Fibroblast of the conjunctiva (primary cell): ENCODE measurements around the gene HLCS.

Experiments used
- DNase-seq: peaks from one replicate; pipeline ENCODE4 v3.0.0-alpha.2; 2010; ENCODE audit warnings: low read depth

HLCS gene

DNA sequence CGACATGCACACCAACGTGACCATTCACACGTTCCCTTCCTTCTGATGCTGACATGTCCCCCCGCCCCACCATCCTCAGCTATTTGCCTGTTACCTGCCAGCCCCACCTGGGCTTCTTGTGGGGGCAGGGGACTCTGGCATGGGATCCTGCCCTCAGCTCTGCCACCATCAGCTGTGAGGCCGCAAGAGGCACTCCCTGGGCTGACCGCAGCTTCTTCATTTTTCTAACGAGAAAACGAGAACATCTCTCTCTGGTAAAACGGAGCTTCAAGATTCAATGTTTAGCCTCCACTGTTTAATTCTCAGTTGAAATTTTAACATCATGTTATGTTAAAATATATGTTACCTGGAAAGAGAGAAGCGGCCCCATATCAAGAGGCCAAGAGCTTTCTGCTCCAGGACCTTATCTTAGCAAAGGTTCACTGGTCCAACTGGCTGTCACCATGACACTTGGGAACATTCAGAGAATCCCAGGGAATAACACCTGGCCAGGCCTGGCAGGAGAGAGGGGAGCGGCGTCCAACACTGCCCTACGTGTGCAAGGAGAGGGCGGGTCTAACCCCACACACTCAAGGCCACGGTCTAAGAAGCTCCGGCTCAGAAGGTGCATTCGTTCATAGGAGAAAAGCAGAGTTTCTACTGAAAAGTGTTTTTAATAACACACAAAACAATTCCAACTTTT, 51.3 kb downstream of the HLCS start:
- DNase-seq = no peak

- no peak for DNase-seq
These were observed 52.0 kb downstream of the HLCS start for GRCh38 chr21:36914244-36915013.

DNA sequence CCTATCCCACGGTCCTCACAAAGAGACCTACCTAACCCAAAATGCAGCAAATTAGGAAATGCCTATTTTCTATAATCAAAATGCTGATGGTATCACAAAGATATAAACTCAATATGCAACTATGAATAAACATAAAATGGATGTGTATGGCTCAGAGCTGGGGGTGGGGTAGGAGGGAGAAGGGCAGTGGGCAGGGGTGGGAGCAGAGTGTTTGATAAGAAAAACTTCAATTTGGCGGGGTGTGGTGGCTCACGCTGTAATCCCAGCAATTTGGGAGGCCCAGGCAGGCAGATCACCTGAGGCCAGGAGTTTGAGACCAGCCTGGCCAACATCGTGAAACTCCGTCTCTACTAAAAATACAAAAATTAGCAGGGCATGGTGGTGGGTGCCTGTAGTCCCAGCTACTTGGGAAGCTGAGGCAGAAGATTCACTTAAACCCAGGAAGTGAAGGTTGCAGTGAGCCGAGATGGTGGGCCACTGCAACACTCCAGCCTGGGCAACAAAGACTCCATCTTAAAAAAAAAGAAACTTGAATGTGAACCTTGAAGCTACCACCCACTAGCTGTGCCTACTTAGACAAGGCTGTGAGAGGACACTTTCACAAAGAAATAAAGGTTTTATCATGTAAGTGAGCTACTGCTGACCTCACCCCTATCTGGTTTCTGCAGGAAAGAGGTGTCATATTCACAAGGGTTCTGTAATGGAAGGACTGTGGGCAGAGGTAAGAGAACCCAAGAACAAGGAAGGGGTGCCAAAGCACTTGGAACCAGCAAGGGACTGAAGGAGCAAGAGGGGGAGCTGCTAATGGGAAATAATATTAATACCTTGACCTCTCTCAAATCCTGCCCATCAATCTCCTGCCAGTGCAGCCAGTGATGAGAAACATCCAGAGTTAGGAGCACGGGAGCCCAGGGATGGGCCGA, 53.0 kb downstream of the HLCS start:
- DNase-seq = no peak

DNA sequence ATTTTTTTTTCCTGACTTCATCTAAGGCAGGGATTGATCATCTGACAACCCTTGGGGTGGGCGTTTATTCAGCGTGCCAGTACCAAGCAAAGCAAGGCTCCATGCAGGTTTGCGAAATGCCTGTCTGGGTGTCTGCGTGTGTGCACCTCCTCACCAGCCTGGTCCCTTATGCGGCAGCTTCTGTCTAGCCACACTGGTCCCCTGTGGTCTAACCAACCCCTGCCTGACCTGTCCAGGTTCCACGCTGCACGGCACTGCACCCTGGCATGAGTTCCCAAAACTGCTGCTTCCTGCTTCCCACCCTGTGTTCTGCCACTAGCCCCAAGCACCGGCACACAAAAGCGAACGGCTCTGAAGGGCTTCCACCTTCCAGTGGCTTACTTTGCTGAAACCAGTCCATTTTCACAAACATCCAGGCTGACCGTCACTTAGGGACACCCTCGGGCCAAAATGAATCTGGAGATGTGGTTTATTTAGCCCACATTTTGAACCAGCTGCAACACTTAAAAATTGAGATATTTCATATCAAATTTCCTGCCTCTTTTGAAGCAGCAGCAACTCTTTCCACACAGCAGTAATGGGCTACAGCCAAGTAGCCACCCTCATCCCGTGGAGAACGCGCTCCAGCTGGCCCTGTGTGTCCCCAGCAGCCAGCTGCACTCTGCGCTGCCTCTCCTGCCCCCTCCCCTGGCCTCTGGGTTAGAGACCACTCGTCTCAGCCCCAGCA, 55.7 kb downstream of the HLCS start:
- peak; percentile 30 for DNase-seq

- peak; percentile 95 for DNase-seq
These were observed 56.4 kb downstream of the HLCS start for GRCh38 chr21:36909901-36910561.

GRCh38 chr21:36909423-36909822, 57.0 kb downstream of the HLCS start:
- DNase-seq = no peak

DNA sequence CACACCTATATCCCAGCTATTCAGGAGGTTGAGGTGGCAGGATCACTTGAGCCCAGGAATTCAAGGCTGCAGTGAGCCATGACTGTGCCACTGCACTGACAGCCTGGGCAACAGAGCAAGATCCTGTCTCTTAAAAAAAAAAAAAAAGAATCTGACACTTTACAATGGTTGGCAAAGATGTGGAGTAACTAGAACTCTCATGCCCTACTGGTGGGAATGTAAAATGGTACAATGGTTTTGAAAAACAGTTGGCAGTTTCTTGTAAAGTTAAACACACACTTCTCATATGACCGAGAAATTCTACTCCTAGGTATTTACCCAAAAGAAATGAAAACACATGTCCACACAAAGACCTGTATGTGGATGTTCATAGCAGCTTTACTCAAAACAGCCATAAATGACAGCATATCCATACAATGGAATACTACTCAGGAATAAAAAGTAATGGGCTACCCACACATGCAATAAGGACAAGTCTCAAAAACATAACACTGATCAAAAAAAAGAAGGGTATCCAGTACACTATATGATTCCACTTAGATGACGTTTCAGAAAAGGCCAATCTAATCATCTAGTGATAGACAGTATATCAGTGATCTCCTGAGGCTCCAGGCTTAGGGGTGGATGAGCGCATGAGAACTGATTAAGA, 58.1 kb downstream of the HLCS start:
- no peak for DNase-seq

GRCh38 chr21:36904093-36904666, 62.3 kb downstream of the HLCS start:
- no peak for DNase-seq

DNA sequence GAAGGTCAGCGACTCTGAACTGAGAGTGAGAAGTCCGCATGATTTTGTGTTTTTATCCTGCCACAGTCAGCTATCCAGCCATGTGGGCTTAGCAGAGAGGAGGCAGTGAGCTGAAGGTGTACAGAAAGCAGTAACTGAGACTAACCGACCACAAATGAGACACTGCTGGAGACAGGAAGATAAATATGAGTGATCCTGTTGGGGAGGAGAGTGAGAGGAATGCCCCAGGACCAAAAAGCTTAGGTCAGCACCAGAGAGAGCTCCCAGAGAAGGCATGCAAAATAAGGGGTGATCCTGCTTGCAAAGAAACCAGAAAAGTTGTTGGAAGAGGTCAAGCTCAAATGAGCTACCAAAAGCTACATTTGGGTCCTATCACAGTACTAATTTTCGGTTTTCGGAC, 63.7 kb downstream of the HLCS start:
- no peak for DNase-seq

DNA sequence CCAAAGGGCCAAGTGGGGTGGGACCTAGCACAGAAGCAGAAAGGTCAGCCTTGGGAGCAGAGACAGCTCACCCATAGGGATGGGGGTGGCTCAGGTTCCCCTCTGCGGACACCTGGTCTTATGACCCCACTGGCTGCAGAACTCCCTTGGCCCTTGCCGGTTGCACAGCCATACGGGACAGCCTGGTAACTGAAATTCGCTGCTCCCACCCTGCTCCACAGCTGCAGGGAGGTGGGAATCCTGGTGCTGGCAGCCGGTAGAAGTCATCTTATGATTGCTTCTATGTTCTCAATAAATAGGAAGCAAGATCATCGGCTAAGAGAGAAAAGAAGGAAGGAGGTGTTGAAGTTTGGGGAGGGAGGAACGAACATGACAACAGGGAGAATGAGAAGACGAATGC, 64.1 kb downstream of the HLCS start:
- no peak for DNase-seq

GRCh38 chr21:36901575-36901974, 64.9 kb downstream of the HLCS start:
- no peak for DNase-seq

GRCh38 chr21:36893581-36893980, 72.9 kb downstream of the HLCS start:
- no peak for DNase-seq

DNA sequence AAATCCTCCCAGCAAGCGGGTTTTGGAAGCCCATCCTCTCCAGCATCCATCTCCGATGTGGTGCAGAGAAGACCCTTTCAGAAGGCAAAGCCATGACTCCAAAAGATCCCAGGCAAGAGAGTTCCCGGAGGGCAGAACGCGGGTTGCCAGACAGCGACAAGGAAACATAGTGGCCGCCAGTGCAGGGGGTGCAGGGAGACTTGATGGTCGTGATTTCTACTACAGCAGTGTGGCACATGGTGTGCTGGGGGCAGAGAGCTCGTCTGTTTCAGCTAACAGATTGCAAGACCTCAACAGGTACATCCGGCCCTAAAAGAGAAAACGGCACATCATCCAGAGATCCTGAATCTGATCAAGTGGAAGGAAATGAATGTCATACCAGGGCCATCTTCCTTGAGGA, 74.3 kb downstream of the HLCS start:
- DNase-seq = no peak

GRCh38 chr21:36891692-36892091, 74.8 kb downstream of the HLCS start:
- DNase-seq = no peak

GRCh38 chr21:36891121-36891520, 75.3 kb downstream of the HLCS start:
- no peak for DNase-seq

GRCh38 chr21:36890086-36890485, 76.4 kb downstream of the HLCS start:
- DNase-seq = no peak

GRCh38 chr21:36889401-36889800, 77.1 kb downstream of the HLCS start:
- DNase-seq = no peak

- no peak for DNase-seq
These were observed 78.0 kb downstream of the HLCS start for GRCh38 chr21:36888466-36888865.

GRCh38 chr21:36887963-36888362, 78.5 kb downstream of the HLCS start:
- no peak for DNase-seq
